Measurements from ENCODE around the gene MYCBPAP. TPM values are rescaled to one million over a fixed set of nuclear protein-coding genes. Genes with fewer than 3 reads are reported as not detected.
A peak's percentile ranks its signal among the peaks of the same experiment; 100 is the strongest.

Gene MYCBPAP
- total RNA-seq, 1 experiment from 2014 or later = 0.19 TPM

GRCh38 chr17:50480854-50481490, 27.3 kb upstream of the MYCBPAP start:
- H3K27ac Mint-ChIP-seq (ENCODE audit: low read depth, unreplicated experiment) = peak overlapping the region; percentile 35
- no peaks in the 10 kb centered on the region for H3K27me3 Mint-ChIP-seq (ENCODE audit: insufficient read depth, unreplicated experiment)
- ChIA-PET CTCF (interaction anchor here (0.9 to 8.1 kb wide), 5 partner anchors 18 to 214 kb away, joined by 3 to 80 read pairs (median 7); no protein-coding TSS in a partner anchor), POLR2A (interaction anchor here (1.0 kb wide), 1 partner anchor 62 kb away, joined by 4 read pairs; no protein-coding TSS in a partner anchor)
- intact Hi-C loops (cut with micrococcal nuclease) = loop anchor here (5.0 kb wide), 1 partner anchor 361 kb away; no protein-coding TSS in a partner anchor
- TSS peak; percentile 25 for BruUV-seq (replicated peaks)
- TF ChIP-seq CTCF (IDR thresholded peaks at IDR 0.05; ENCODE audit: unreplicated experiment) = no peak
- peaks cover 25% of the 10 kb centered on the region for H3K4me1 Mint-ChIP-seq (ENCODE audit: insufficient read depth, unreplicated experiment)
- DNase-seq (ENCODE audit: unreplicated experiment) = no peak
- no peaks in the 10 kb centered on the region for H3K9me3 Mint-ChIP-seq (ENCODE audit: unreplicated experiment)
- no peak overlapping the region for H3K4me3 Mint-ChIP-seq (ENCODE audit: unreplicated experiment)
- H3K36me3 Mint-ChIP-seq (ENCODE audit: insufficient read depth, unreplicated experiment) = peaks cover 50% of the 10 kb centered on the region

- H3K4me3 Mint-ChIP-seq (ENCODE audit: unreplicated experiment) = no peak overlapping the region
- no TSS peak for BruUV-seq (replicated peaks)
- intact Hi-C loops (cut with micrococcal nuclease) = loop anchor here (1.0 to 5.0 kb wide), 5 partner anchors 20 to 361 kb away; partner anchors contain the start of gene SPATA20
- peaks cover 55% of the 10 kb centered on the region for H3K36me3 Mint-ChIP-seq (ENCODE audit: insufficient read depth, unreplicated experiment)
- H3K4me1 Mint-ChIP-seq (ENCODE audit: insufficient read depth, unreplicated experiment) = peaks cover 25% of the 10 kb centered on the region
- H3K9me3 Mint-ChIP-seq (ENCODE audit: unreplicated experiment) = no peaks in the 10 kb centered on the region
- no peak for DNase-seq (ENCODE audit: unreplicated experiment)
- CTCF ChIA-PET = interaction anchor here (0.6 to 8.1 kb wide), 18 partner anchors 9 to 360 kb away, joined by 3 to 80 read pairs (median 4); partner anchors contain the start of gene LRRC59
- H3K27ac Mint-ChIP-seq (ENCODE audit: low read depth, unreplicated experiment) = no peak overlapping the region
- POLR2A ChIA-PET = interaction anchor here (1.0 kb wide), 1 partner anchor 61 kb away, joined by 4 read pairs; no protein-coding TSS in a partner anchor
- no peaks in the 10 kb centered on the region for H3K27me3 Mint-ChIP-seq (ENCODE audit: insufficient read depth, unreplicated experiment)
- TF ChIP-seq CTCF (IDR thresholded peaks at IDR 0.05; ENCODE audit: unreplicated experiment) = no peak
Observed at GRCh38 chr17:50481648-50482047, 26.6 kb upstream of the MYCBPAP start.

GRCh38 chr17:50482110-50482509, 26.1 kb upstream of the MYCBPAP start:
- Mint-ChIP-seq H3K4me3 (ENCODE audit: unreplicated experiment) (no peak overlapping the region), H3K27ac (ENCODE audit: low read depth, unreplicated experiment) (peak overlapping the region; percentile 79), H3K9me3 (ENCODE audit: unreplicated experiment) (no peaks in the 10 kb centered on the region), H3K36me3 (ENCODE audit: insufficient read depth, unreplicated experiment) (peaks cover 55% of the 10 kb centered on the region), H3K4me1 (ENCODE audit: insufficient read depth, unreplicated experiment) (peaks cover 25% of the 10 kb centered on the region), H3K27me3 (ENCODE audit: insufficient read depth, unreplicated experiment) (no peaks in the 10 kb centered on the region)
- BruUV-seq (replicated peaks) = no TSS peak
- CTCF ChIA-PET = interaction anchor here (0.6 to 8.1 kb wide), 18 partner anchors 10 to 360 kb away, joined by 3 to 80 read pairs (median 4); partner anchors contain the start of gene LRRC59
- TF ChIP-seq CTCF (IDR thresholded peaks at IDR 0.05; ENCODE audit: unreplicated experiment) = no peak
- POLR2A ChIA-PET = interaction anchor here (1.0 kb wide), 2 partner anchors 19 to 60 kb away, joined by 3 to 4 read pairs; no protein-coding TSS in a partner anchor
- intact Hi-C loops (cut with micrococcal nuclease) = loop anchor here (1.0 to 5.0 kb wide), 5 partner anchors 19 to 360 kb away; partner anchors contain the start of gene SPATA20
- DNase-seq (ENCODE audit: unreplicated experiment) = no peak

- Mint-ChIP-seq H3K27me3 (ENCODE audit: insufficient read depth, unreplicated experiment) (no peaks in the 10 kb centered on the region), H3K36me3 (ENCODE audit: insufficient read depth, unreplicated experiment) (peaks cover 55% of the 10 kb centered on the region), H3K4me1 (ENCODE audit: insufficient read depth, unreplicated experiment) (peaks cover 29% of the 10 kb centered on the region), H3K4me3 (ENCODE audit: unreplicated experiment) (no peak overlapping the region), H3K9me3 (ENCODE audit: unreplicated experiment) (no peaks in the 10 kb centered on the region), H3K27ac (ENCODE audit: low read depth, unreplicated experiment) (peak overlapping the region; percentile 79)
- ChIA-PET CTCF (interaction anchor here (0.5 to 8.1 kb wide), 24 partner anchors 10 to 521 kb away, joined by 3 to 80 read pairs (median 4); partner anchors contain the start of gene LRRC59), POLR2A (interaction anchor here (1.0 to 5.7 kb wide), 2 partner anchors 19 to 59 kb away, joined by 3 to 59 read pairs; no protein-coding TSS in a partner anchor)
- TF ChIP-seq CTCF (IDR thresholded peaks at IDR 0.05; ENCODE audit: unreplicated experiment) = peak; percentile 91
- BruUV-seq (replicated peaks) = no TSS peak
- intact Hi-C loops (cut with micrococcal nuclease) = loop anchor here (1.0 to 5.0 kb wide), 5 partner anchors 19 to 360 kb away; partner anchors contain the start of gene SPATA20
- DNase-seq (ENCODE audit: unreplicated experiment) = peak; percentile 98
Observed at GRCh38 chr17:50482516-50482915, 25.7 kb upstream of the MYCBPAP start.

Data from MCF 10A (cell line).